Heart right ventricle (tissue), 16 donors: ENCODE data around the gene USP20. TPM values are rescaled to one million over a fixed set of nuclear protein-coding genes. Genes with fewer than 3 reads are reported as not detected.

Experiments used
- ATAC-seq, 8 donors: fragments of 200-7000 bp; cut with Tn5 transposase; one replicate each; pipeline ENCODE4 v1.9.1; 2020; ENCODE audit warnings: mild to moderate bottlenecking in 8 of 8, moderate library complexity in 8 of 8, moderate number of reproducible peaks in 1 of 8
- DNase-seq, 2 donors: peaks; one replicate each; pipeline ENCODE4 v3.0.0-alpha.2; 2020
- H3K27ac ChIP-seq, 10 donors: fragments of 200-600 bp; sonication (generic) in 2 of 10; one replicate each; pipeline versions ENCODE4 v1.5.0 to v1.8.0; 2020 to 2022; ENCODE audit warnings: mild to moderate bottlenecking in 3 of 10
- H3K27me3 ChIP-seq, 7 donors: fragments of 200-600 bp; one replicate each; pipeline ENCODE4 v1.8.0; 2021 to 2022; ENCODE audit warnings: mild to moderate bottlenecking in 2 of 7
- H3K36me3 ChIP-seq, 9 donors: fragments of 200-600 bp; sonication (generic) in 1 of 9; one replicate each; pipeline versions ENCODE4 v1.5.0 to v1.8.0; 2020 to 2022; ENCODE audit warnings: mild to moderate bottlenecking in 2 of 9
- H3K4me1 ChIP-seq, 9 donors: fragments of 200-600 bp; sonication (generic) in 1 of 9; one replicate each; pipeline versions ENCODE4 v1.5.0 to v1.8.0; 2020 to 2022; ENCODE audit warnings: mild to moderate bottlenecking in 4 of 9
- H3K4me3 ChIP-seq, 10 donors: fragments of 200-600 bp; sonication (generic) in 2 of 10; one replicate each; pipeline versions ENCODE4 v1.5.0 to v1.8.0; 2020 to 2022; ENCODE audit warnings: mild to moderate bottlenecking in 7 of 10, moderate library complexity in 2 of 10
- H3K9me3 ChIP-seq, 11 donors: fragments of 200-600 bp in 10 of 11; sonication (generic) in 2 of 11; one replicate each; pipeline versions ENCODE4 v1.5.0 to v1.8.0; 2013 to 2022; ENCODE audit warnings: mild to moderate bottlenecking in 2 of 11, control low read depth in 1 of 11, moderate library complexity in 1 of 11
- WGBS, 2 donors: extraction: QIAGEN DNeasy Blood & Tissue Kit; methylation state at CpG; one replicate each; pipeline ENCODE4 v1.1.7; 2013; ENCODE audit warnings: inconsistent platforms in 1 of 2; 5-methylcytosine and 5-hydroxymethylcytosine counted together
- intact Hi-C, 10 donors: fragments of 100-400 bp; cut with DNase I; formaldehyde crosslinking; loops; one replicate each; pipeline versions ENCODE4 v1.11.1 to v1.14.2; 2022
- polyA plus RNA-seq, 2 donors: library from polyadenylated mRNA; stranded (reverse); fragments of 200-250 nt; gene quantifications; one replicate each; pipeline ENCODE4 v1.2.3, GENCODE V29; 2013
- total RNA-seq, 10 donors: library from RNA; stranded (reverse); fragmentation: NEBNext Ultra II Directional in 3 of 10; extraction: Animal tissue kit (Norgen Biotek cat#: 25700) in 3 of 10; gene quantifications; one replicate each; pipeline versions ENCODE4 v1.2.1 to v1.2.4, GENCODE V29; 2021 to 2023
- TF ChIP-seq, protein P1 (sequence below), 9 donors: fragments of 200-600 bp; sonication (generic) in 2 of 9; IDR thresholded peaks; one replicate each; pipeline versions ENCODE4 v1.5.0 to v1.8.0; 2021 to 2022; ENCODE audit warnings: antibody characterized with exemption in 9 of 9, mild to moderate bottlenecking in 5 of 9, moderate library complexity in 1 of 9
- donor health status: Arrhythmogenic right ventricular cardiomyopathy.
- donor health status: ischemic (EF 13 %, LVEDD 7.1; RV severe dilation, severe dysfunction).
- donor health status: healthy with polysubstance abuse.
- donor health status: DM: no; HTN: yes; CAD: no.
- donor health status: DM: no; HTN: no; CAD: no.
- donor health status: ischemic (EF 25% LVEDD 6.9; RV normal size, moderate dysfunction).
- donor health status: ischemic (EF 25% LVEDD 5.7; RV mildly dilated, moderate dysfunction).
- donor health status: healthy.
- donor health status: DM: yes; HTN: yes; CAD: no.
- donor health status: Ischemic cardiomyopathy.
- donor health status: ischemic (EF 35%, LVEDD 5.7; RV mildly dilated, moderate dysfunction).
- donor health status: nonischemic (EF 11% LVEDD 7.7; RV severe dilation, severe dysfunction).
- donor health status: DM: yes; HTN: yes; CAD: no.
- donor health status: PGD.
- donor health status: ischemic (EF 29% LVEDD 5.4; RV normal size, mild dysfunction).
- donor health status: nonischemic (EF 23%, LVEDD 6.1; RV moderate dilation, normal function).

USP20 gene
- total and polyA plus RNA-seq, 12 donors = 10.9 to 16.8 (median 12.5) TPM

DNA sequence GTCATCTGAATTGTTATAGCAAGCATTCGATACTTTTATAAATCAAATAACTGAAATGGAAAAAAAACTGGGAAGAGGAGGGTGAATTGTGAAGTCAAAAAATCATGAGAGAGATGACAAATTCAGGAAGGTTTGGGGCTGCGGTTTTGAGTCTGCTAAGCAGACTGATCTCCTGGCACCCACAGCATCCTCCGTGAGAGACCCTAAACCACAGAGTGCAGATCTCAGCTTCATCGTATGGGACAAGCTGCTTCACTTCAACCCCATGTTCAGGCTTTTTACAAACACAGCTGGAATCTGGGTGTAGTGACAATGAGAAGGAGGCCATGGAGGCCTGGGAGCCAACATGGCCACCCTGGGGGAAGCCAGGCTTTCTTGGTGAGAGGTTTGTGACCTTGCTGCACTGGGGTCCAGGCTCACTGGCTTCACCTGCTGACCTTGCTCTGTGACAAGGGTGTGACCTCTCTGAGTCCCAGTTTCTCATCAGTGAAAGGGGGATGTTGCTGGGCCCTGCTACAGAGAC is 19.4 kb downstream of the USP20 start:
- H3K9me3 ChIP-seq = no peaks in the 10 kb centered on the region
- no peak overlapping the region for H3K27ac ChIP-seq
- no peaks in the 10 kb centered on the region for H3K4me1 ChIP-seq
- H3K27me3 ChIP-seq = no peaks in the 10 kb centered on the region
- no peak overlapping the region for H3K4me3 ChIP-seq
- TF ChIP-seq, protein P1, sequence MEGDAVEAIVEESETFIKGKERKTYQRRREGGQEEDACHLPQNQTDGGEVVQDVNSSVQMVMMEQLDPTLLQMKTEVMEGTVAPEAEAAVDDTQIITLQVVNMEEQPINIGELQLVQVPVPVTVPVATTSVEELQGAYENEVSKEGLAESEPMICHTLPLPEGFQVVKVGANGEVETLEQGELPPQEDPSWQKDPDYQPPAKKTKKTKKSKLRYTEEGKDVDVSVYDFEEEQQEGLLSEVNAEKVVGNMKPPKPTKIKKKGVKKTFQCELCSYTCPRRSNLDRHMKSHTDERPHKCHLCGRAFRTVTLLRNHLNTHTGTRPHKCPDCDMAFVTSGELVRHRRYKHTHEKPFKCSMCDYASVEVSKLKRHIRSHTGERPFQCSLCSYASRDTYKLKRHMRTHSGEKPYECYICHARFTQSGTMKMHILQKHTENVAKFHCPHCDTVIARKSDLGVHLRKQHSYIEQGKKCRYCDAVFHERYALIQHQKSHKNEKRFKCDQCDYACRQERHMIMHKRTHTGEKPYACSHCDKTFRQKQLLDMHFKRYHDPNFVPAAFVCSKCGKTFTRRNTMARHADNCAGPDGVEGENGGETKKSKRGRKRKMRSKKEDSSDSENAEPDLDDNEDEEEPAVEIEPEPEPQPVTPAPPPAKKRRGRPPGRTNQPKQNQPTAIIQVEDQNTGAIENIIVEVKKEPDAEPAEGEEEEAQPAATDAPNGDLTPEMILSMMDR (IDR thresholded peaks at IDR 0.05) = no peak
- intact Hi-C loops = no loop called here
- DNase-seq (no peak), ATAC-seq (no peak)
- peaks cover 3 to 96% (median 41%) of the 10 kb centered on the region in 9 donors for H3K36me3 ChIP-seq
- WGBS, 2 donors = 94 to 96% methylated on average over 4 of the region's 4 CpGs

DNA sequence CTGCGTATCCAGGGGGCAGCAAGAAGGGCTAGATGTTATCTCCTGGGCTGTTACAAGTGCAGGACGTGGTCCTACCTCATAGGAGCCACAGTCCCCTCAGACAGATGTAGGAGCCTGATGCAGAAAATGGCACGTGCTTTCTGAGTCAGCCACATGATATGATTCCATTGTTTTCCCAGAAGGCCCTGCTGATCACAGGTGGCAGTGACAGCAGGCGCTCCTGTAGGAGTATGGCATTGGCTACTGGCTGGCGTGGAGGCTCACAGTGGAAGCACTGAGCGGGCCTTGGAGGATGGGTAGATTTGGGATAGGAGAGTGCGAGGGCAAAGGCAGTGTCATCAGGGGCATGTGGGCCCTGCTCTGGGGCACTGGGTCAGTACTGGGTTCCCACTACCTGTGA is 21.9 kb downstream of the USP20 start:
- Histone ChIP-seq H3K9me3 (no peaks in the 10 kb centered on the region), H3K27me3 (no peaks in the 10 kb centered on the region), H3K4me3 (no peak overlapping the region), H3K4me1 (peaks cover 0 to under 1% (median 0%) of the 10 kb centered on the region in 9 donors), H3K27ac (no peak overlapping the region), H3K36me3 (peaks cover 3 to 94% (median 56%) of the 10 kb centered on the region in 9 donors)
- 88 to 94% methylated on average over 7 of the region's 7 CpGs for WGBS, 2 donors
- ATAC-seq (no peak), DNase-seq (no peak)
- intact Hi-C loops = no loop called here
- TF ChIP-seq, protein P1 (IDR thresholded peaks at IDR 0.05) = no peak

DNA sequence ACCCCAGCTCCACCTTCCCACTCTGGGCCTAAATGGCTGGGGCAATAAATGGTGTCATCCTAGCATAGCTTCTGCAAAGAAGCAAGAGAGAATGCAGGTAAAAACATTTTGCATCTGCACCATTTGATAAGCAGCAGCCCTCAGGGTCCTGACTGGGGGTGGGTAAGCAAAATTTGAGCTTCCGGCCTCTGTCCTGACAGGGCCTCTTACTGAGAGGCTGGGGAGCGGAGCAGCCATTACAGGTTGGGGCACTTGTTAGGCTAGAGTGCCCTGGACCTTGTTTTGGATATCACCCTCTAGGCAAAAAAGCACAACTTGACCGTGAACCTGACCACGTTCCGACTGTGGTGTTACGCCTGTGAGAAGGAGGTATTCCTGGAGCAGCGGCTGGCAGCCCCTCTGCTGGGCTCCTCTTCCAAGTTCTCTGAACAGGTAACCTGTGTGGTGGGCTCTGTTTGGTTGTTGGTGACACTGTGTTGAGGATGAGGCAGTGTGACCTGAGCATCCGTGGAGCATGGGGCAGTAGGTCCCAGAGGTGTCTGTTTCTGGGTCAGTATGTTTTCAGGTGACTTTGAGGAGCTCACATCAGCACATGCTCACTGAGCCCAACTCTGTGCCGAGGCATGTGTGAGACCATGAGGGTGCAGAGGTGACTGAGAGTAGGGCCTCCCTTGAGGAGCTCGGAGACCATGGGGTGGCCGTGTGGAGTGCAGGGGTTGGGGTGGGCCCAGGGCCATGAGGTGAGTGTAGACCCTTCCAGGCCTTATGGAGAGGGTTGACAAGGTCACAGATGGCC is 23.1 kb downstream of the USP20 start:
- no peak for DNase-seq
- Histone ChIP-seq H3K4me1 (peaks cover 0 to 12% (median 0%) of the 10 kb centered on the region in 9 donors), H3K4me3 (no peak overlapping the region), H3K36me3 (peaks cover 0 to 94% (median 50%) of the 10 kb centered on the region in 9 donors), H3K27ac (no peak overlapping the region), H3K9me3 (no peaks in the 10 kb centered on the region), H3K27me3 (no peaks in the 10 kb centered on the region)
- no peak for ATAC-seq
- intact Hi-C loops = no loop called here
- TF ChIP-seq, protein P1 (IDR thresholded peaks at IDR 0.05) = no peak
- 89 to 93% methylated on average over 11 of the region's 11 CpGs for WGBS, 2 donors

- peaks cover 0 to 96% (median 49%) of the 10 kb centered on the region in 9 donors for H3K36me3 ChIP-seq
- H3K27me3 ChIP-seq = no peaks in the 10 kb centered on the region
- ATAC-seq (no peak), DNase-seq (no peak)
- peaks cover 0 to 19% (median 0%) of the 10 kb centered on the region in 9 donors for H3K4me1 ChIP-seq
- no peak overlapping the region for H3K4me3 ChIP-seq
- TF ChIP-seq, protein P1 (IDR thresholded peaks at IDR 0.05) = no peak
- intact Hi-C loops = no loop called here
- no peak overlapping the region for H3K27ac ChIP-seq
- H3K9me3 ChIP-seq = no peaks in the 10 kb centered on the region
- WGBS, 2 donors = 75 to 86% methylated on average over 11 of the region's 11 CpGs
These were observed 25.6 kb downstream of the USP20 start for GRCh38 chr9:129860653-129861446.
